Astrocyte (in vitro differentiated cells and primary cell): ENCODE data around the gene CREB3.

Experiments
- CTCF ChIP-seq: IDR thresholded peaks from 2 replicates; pipeline ENCODE4 v1.5.1; 2011; ENCODE audit warnings: low read depth, mild to moderate bottlenecking, inconsistent platforms, low read length, moderate library complexity; ENCODE audit not compliant: insufficient read depth
- EZH2 ChIP-seq: IDR thresholded peaks from 2 replicates; pipeline ENCODE4 v1.6.1; 2012; ENCODE audit warnings: mild to moderate bottlenecking, low read length, inconsistent platforms; ENCODE audit not compliant: insufficient read depth

DNA sequence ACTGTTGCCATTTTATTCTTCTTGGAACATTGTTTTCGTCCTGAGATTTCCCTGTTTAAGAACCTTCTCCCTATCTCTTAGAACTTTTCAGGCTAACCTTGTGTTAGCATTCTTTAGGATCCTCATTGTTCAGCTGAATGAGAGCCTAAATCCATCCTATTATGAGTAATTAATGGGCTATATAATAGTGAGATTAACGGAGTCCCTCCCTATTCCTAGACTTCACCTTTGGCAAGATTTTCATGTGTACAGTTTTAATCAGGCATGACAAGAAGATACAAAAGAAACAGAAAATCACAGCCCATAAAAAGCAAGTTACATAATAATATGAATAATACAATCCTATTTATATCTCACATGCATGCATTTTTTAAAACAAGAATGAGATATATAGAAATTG, 30.7 kb downstream of the CREB3 start:
- TF ChIP-seq CTCF (no peak), EZH2 (no peak)
